ACC112 (cell line): Measurements from ENCODE around the gene VWA5A.

Experiments
- H2AFZ ChIP-seq: fragments of 200-600 bp; sonication (generic); one replicate; pipeline ENCODE4 v1.6.0; 2017; ENCODE audit warnings: antibody characterized with exemption, low read length; ENCODE audit not compliant: unreplicated experiment
- H3K27ac ChIP-seq: fragments of 200-600 bp; sonication (generic); 2 replicates; pipeline ENCODE4 v1.5.1; 2014; ENCODE audit warnings: low read depth, mild to moderate bottlenecking, antibody characterized with exemption, low read length, moderate library complexity
- H3K27me3 ChIP-seq: fragments of 200-600 bp; sonication (generic); 2 replicates; pipeline ENCODE4 v1.6.1; 2014; ENCODE audit warnings: mild to moderate bottlenecking, antibody characterized with exemption, low read length, moderate library complexity, mixed read lengths; ENCODE audit not compliant: insufficient read depth
- H3K36me3 ChIP-seq: fragments of 200-600 bp; sonication (generic); 2 replicates; pipeline ENCODE4 v1.6.1; 2016; ENCODE audit warnings: mild to moderate bottlenecking, antibody characterized with exemption, low read length, moderate library complexity, mixed read lengths; ENCODE audit not compliant: insufficient read depth
- H3K4me1 ChIP-seq: fragments of 200-600 bp; sonication (generic); one replicate; pipeline ENCODE4 v1.6.1; 2016; ENCODE audit warnings: low read length, mixed read lengths; ENCODE audit not compliant: insufficient read depth, unreplicated experiment, control insufficient read depth
- H3K4me3 ChIP-seq: fragments of 200-600 bp; sonication (generic); 2 replicates; pipeline ENCODE4 v1.5.1; 2014; ENCODE audit warnings: mild to moderate bottlenecking, low read depth, low read length
- H3K79me2 ChIP-seq: fragments of 200-600 bp; sonication (generic); one replicate; pipeline ENCODE4 v1.6.0; 2016; ENCODE audit warnings: low read length; ENCODE audit not compliant: control insufficient read depth, unreplicated experiment, insufficient read depth

Gene VWA5A

GRCh38 chr11:124077266-124077665, 38.0 kb upstream of the VWA5A start:
- H3K79me2 ChIP-seq: no peaks in the 10 kb centered on the region
- no peaks in the 10 kb centered on the region for H3K4me1 ChIP-seq
- no peak overlapping the region for H3K4me3 ChIP-seq
- no peak overlapping the region for H2AFZ ChIP-seq
- H3K27me3 ChIP-seq: no peaks in the 10 kb centered on the region
- H3K27ac ChIP-seq: no peak overlapping the region
- H3K36me3 ChIP-seq: no peaks in the 10 kb centered on the region

- no peaks in the 10 kb centered on the region for H3K27me3 ChIP-seq
- no peaks in the 10 kb centered on the region for H3K36me3 ChIP-seq
- no peak overlapping the region for H2AFZ ChIP-seq
- no peaks in the 10 kb centered on the region for H3K79me2 ChIP-seq
- H3K27ac ChIP-seq: no peak overlapping the region
- no peak overlapping the region for H3K4me3 ChIP-seq
- no peaks in the 10 kb centered on the region for H3K4me1 ChIP-seq
These were observed 36.7 kb upstream of the VWA5A start for GRCh38 chr11:124078591-124078990.

- Histone ChIP-seq H2AFZ (no peak overlapping the region), H3K79me2 (no peaks in the 10 kb centered on the region), H3K27ac (no peak overlapping the region), H3K4me1 (no peaks in the 10 kb centered on the region), H3K4me3 (no peak overlapping the region), H3K36me3 (no peaks in the 10 kb centered on the region), H3K27me3 (no peaks in the 10 kb centered on the region)
These were observed 35.5 kb upstream of the VWA5A start for GRCh38 chr11:124079631-124080326.

GRCh38 chr11:124080327-124081001, 34.8 kb upstream of the VWA5A start:
- Histone ChIP-seq H3K27ac (no peak overlapping the region), H3K79me2 (no peaks in the 10 kb centered on the region), H3K27me3 (no peaks in the 10 kb centered on the region), H3K4me1 (no peaks in the 10 kb centered on the region), H2AFZ (no peak overlapping the region), H3K36me3 (no peaks in the 10 kb centered on the region), H3K4me3 (no peak overlapping the region)

GRCh38 chr11:124081483-124081882, 33.8 kb upstream of the VWA5A start:
- H3K27ac ChIP-seq: no peak overlapping the region
- H2AFZ ChIP-seq: no peak overlapping the region
- no peak overlapping the region for H3K4me3 ChIP-seq
- H3K27me3 ChIP-seq: no peaks in the 10 kb centered on the region
- no peaks in the 10 kb centered on the region for H3K4me1 ChIP-seq
- H3K79me2 ChIP-seq: no peaks in the 10 kb centered on the region
- no peaks in the 10 kb centered on the region for H3K36me3 ChIP-seq

GRCh38 chr11:124082371-124082770, 32.9 kb upstream of the VWA5A start:
- no peak overlapping the region for H3K27ac ChIP-seq
- no peaks in the 10 kb centered on the region for H3K4me1 ChIP-seq
- no peak overlapping the region for H3K4me3 ChIP-seq
- H2AFZ ChIP-seq: no peak overlapping the region
- no peaks in the 10 kb centered on the region for H3K79me2 ChIP-seq
- no peaks in the 10 kb centered on the region for H3K27me3 ChIP-seq
- H3K36me3 ChIP-seq: no peaks in the 10 kb centered on the region

- H2AFZ ChIP-seq: no peak overlapping the region
- no peaks in the 10 kb centered on the region for H3K36me3 ChIP-seq
- H3K4me1 ChIP-seq: no peaks in the 10 kb centered on the region
- H3K27ac ChIP-seq: no peak overlapping the region
- no peak overlapping the region for H3K4me3 ChIP-seq
- H3K79me2 ChIP-seq: no peaks in the 10 kb centered on the region
- H3K27me3 ChIP-seq: peaks cover 3% of the 10 kb centered on the region; the same call in 1 of the 2 replicates
These were observed 29.7 kb upstream of the VWA5A start for GRCh38 chr11:124085583-124085982.

GRCh38 chr11:124085997-124086846, 29.0 kb upstream of the VWA5A start:
- Histone ChIP-seq H3K27ac (no peak overlapping the region), H2AFZ (no peak overlapping the region), H3K4me1 (no peaks in the 10 kb centered on the region), H3K27me3 (peaks cover 9% of the 10 kb centered on the region), H3K4me3 (no peak overlapping the region), H3K79me2 (no peaks in the 10 kb centered on the region), H3K36me3 (no peaks in the 10 kb centered on the region)

- Histone ChIP-seq H3K27ac (no peak overlapping the region), H3K4me1 (no peaks in the 10 kb centered on the region), H3K27me3 (peaks cover 25% of the 10 kb centered on the region), H3K36me3 (no peaks in the 10 kb centered on the region), H2AFZ (no peak overlapping the region), H3K79me2 (no peaks in the 10 kb centered on the region), H3K4me3 (no peak overlapping the region)
These were observed 24.3 kb upstream of the VWA5A start for GRCh38 chr11:124090996-124091395.

- Histone ChIP-seq H3K4me1 (no peaks in the 10 kb centered on the region), H3K36me3 (no peaks in the 10 kb centered on the region), H3K79me2 (no peaks in the 10 kb centered on the region), H3K27me3 (peaks cover 25% of the 10 kb centered on the region), H3K27ac (no peak overlapping the region), H2AFZ (no peak overlapping the region), H3K4me3 (no peak overlapping the region)
These were observed 21.9 kb upstream of the VWA5A start for GRCh38 chr11:124093330-124093729.
